Panc1 (cell line): ENCODE data around the gene OR56B1. TPM values are rescaled to one million over a fixed set of nuclear protein-coding genes. Genes with fewer than 3 reads are reported as not detected.

ENCODE experiments used
- ATAC-seq: fragments of 200-7000 bp; cut with Tn5 transposase; 2 replicates; pipeline ENCODE4 v1.9.1; 2020; ENCODE audit warnings: mild to moderate bottlenecking, moderate library complexity
- BruUV-seq: library from RNA; stranded (reverse); fragments of 400-500 nt; replicated peaks from 2 replicates; lab custom pipeline; 2021; lab: Mats Ljungman, UMichigan
- CTCF ChIA-PET: fragments of 300-600 bp; sonication (Branson Sonifier 250); formaldehyde crosslinking; loops from one replicate; lab custom pipeline; 2022; ENCODE audit warnings: antibody characterized with exemption; lab: Charles Lee
- POLR2A ChIA-PET: fragments of 300-600 bp; sonication (Branson Sonifier 250); formaldehyde crosslinking; loops from one replicate; lab custom pipeline; 2022; ENCODE audit warnings: antibody characterized with exemption; lab: Charles Lee
- DNase-seq: peaks from one replicate; pipeline ENCODE4 v3.0.0-alpha.2; 2010; ENCODE audit warnings: low read depth, low spot score
- H3K27ac ChIP-seq: 2 replicates; pipeline ENCODE4 v1.5.1; 2011; ENCODE audit warnings: mild to moderate bottlenecking, low read length, inconsistent platforms
- H3K27me3 ChIP-seq: fragments of 200-500 bp; sonication (Bioruptor generic); 2 replicates; pipeline ENCODE4 v1.6.0; 2014; ENCODE audit warnings: low read length, inconsistent platforms; ENCODE audit not compliant: control insufficient read depth, insufficient read depth
- H3K36me3 ChIP-seq: fragments of 200-500 bp; sonication (Bioruptor generic); 2 replicates; pipeline ENCODE4 v1.5.1; 2014; ENCODE audit warnings: inconsistent platforms, mild to moderate bottlenecking, low read length, moderate library complexity; ENCODE audit not compliant: control insufficient read depth, insufficient read depth
- H3K4me1 ChIP-seq: 2 replicates; pipeline ENCODE4 v1.5.1; 2011; ENCODE audit warnings: inconsistent platforms, mild to moderate bottlenecking, low read length, moderate library complexity; ENCODE audit not compliant: control insufficient read depth, insufficient read depth
- H3K4me3 ChIP-seq, 2 experiments: 2 replicates each; pipeline ENCODE4 v1.5.1; 2011 to 2012; ENCODE audit warnings: low read depth in 2 of 2, low read length in 2 of 2, mild to moderate bottlenecking in 2 of 2, inconsistent platforms in 1 of 2, moderate library complexity in 1 of 2
- H3K9me3 ChIP-seq: fragments of 200-500 bp; sonication (Bioruptor generic); 2 replicates; pipeline ENCODE4 v1.5.1; 2014; ENCODE audit warnings: low read depth, mild to moderate bottlenecking, inconsistent platforms, low read length, moderate library complexity; ENCODE audit not compliant: control insufficient read depth, insufficient read depth
- POLR2AphosphoS5 ChIP-seq: IDR thresholded peaks from 2 replicates; pipeline ENCODE4 v1.6.1; 2012; ENCODE audit warnings: mild to moderate bottlenecking, low read depth, low read length, moderate library complexity
- SIN3A ChIP-seq: IDR thresholded peaks from 2 replicates; pipeline ENCODE4 v1.6.1; 2012; ENCODE audit warnings: low read depth, mild to moderate bottlenecking, low read length, moderate library complexity, borderline replicate concordance; ENCODE audit not compliant: insufficient read depth
- TCF7L2 ChIP-seq: IDR thresholded peaks from 2 replicates; pipeline ENCODE4 v1.6.1; 2011; ENCODE audit warnings: mild to moderate bottlenecking, low read depth, low read length, inconsistent platforms
- in situ Hi-C: cut with HindIII; loops from 2 replicates; pipeline ENCODE4 v1.10.0; 2016; ENCODE audit warnings: low sequenced_read_pairs, low pct_unique_long_range_greater_than_20kb
- intact Hi-C: fragments of 100-400 bp; cut with micrococcal nuclease; formaldehyde crosslinking; loops from one replicate; pipeline ENCODE4 v1.10.0; 2022; ENCODE audit not compliant: unreplicated experiment
- total RNA-seq: library from RNA; stranded (reverse); gene quantifications from one replicate; pipeline ENCODE4 v1.2.1, GENCODE V29; 2021; ENCODE audit not compliant: unreplicated experiment
- TF ChIP-seq, protein P1 (sequence below), 2 experiments: IDR thresholded peaks; 2 replicates each; pipeline ENCODE4 v1.6.1; 2011 to 2012; ENCODE audit warnings: low read depth in 2 of 2, control low read depth in 1 of 2, low read length in 1 of 2, mild to moderate bottlenecking in 1 of 2, moderate library complexity in 1 of 2; ENCODE audit not compliant: insufficient read depth in 1 of 2
- TF ChIP-seq, protein P2 (sequence below): fragments of 450-650 bp; IDR thresholded peaks from 2 replicates; pipeline ENCODE4 v1.5.1; 2017; ENCODE audit warnings: mild to moderate bottlenecking

The OR56B1 gene
- total RNA-seq, 1 experiment from 2014 or later: not detected

DNA sequence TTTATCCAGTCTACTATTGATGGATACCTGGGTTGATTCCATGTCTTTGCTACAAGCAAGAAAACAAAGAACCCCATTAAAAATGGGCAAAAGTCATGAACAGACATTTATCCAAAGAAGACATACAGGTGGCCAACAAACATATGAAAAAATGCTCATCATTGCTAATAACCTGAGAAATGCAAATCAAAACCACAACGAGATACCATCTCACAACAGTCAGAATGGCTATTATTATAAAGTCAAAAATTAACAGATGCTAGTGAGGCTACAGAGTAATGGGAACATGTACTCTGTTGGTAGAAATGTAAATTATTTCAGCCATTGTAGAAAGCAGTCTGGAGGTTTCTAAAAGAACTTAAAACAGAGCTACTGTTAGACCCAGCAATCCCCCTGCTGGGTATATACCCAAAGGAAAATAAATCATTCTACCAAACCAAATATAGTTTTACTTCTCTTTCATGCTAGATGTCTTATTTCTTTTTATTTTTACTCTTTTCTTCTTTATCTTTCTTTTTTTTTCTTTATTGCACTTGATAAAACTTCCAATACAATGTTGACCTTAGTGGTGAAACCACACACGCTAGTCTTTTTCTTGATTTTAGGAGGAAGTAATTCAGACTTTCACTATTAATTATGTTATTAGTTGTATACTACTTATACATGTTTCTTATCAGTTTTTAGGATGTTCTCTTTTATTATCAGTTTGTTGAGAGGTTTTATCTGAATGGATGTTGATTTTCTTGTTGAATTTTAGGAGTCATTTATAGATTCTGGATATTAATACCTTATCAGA, 32.3 kb upstream of the OR56B1 start:
- in situ Hi-C loops: no loop called here
- no TSS peak for BruUV-seq
- ATAC-seq: no peak

GRCh38 chr11:5705688-5706087, 30.6 kb upstream of the OR56B1 start:
- no peaks in the 10 kb centered on the region for H3K4me1 ChIP-seq
- BruUV-seq: no TSS peak
- CTCF ChIA-PET: no interaction called here
- intact Hi-C loops: no loop called here
- in situ Hi-C loops: no loop called here
- DNase-seq: no peak
- no peak overlapping the region for H3K27ac ChIP-seq
- no peak overlapping the region for H3K4me3 ChIP-seq
- POLR2A ChIA-PET: no interaction called here
- H3K9me3 ChIP-seq: no peaks in the 10 kb centered on the region
- TF ChIP-seq, protein P1, sequence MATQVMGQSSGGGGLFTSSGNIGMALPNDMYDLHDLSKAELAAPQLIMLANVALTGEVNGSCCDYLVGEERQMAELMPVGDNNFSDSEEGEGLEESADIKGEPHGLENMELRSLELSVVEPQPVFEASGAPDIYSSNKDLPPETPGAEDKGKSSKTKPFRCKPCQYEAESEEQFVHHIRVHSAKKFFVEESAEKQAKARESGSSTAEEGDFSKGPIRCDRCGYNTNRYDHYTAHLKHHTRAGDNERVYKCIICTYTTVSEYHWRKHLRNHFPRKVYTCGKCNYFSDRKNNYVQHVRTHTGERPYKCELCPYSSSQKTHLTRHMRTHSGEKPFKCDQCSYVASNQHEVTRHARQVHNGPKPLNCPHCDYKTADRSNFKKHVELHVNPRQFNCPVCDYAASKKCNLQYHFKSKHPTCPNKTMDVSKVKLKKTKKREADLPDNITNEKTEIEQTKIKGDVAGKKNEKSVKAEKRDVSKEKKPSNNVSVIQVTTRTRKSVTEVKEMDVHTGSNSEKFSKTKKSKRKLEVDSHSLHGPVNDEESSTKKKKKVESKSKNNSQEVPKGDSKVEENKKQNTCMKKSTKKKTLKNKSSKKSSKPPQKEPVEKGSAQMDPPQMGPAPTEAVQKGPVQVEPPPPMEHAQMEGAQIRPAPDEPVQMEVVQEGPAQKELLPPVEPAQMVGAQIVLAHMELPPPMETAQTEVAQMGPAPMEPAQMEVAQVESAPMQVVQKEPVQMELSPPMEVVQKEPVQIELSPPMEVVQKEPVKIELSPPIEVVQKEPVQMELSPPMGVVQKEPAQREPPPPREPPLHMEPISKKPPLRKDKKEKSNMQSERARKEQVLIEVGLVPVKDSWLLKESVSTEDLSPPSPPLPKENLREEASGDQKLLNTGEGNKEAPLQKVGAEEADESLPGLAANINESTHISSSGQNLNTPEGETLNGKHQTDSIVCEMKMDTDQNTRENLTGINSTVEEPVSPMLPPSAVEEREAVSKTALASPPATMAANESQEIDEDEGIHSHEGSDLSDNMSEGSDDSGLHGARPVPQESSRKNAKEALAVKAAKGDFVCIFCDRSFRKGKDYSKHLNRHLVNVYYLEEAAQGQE (IDR thresholded peaks at IDR 0.05; ENCODE audit: insufficient read depth in 1 of 2, low read depth in 2 of 2, low read length in 1 of 2): no peak
- TF ChIP-seq POLR2AphosphoS5: no peak
- no peak for TF ChIP-seq TCF7L2
- TF ChIP-seq SIN3A: no peak
- TF ChIP-seq, protein P2, sequence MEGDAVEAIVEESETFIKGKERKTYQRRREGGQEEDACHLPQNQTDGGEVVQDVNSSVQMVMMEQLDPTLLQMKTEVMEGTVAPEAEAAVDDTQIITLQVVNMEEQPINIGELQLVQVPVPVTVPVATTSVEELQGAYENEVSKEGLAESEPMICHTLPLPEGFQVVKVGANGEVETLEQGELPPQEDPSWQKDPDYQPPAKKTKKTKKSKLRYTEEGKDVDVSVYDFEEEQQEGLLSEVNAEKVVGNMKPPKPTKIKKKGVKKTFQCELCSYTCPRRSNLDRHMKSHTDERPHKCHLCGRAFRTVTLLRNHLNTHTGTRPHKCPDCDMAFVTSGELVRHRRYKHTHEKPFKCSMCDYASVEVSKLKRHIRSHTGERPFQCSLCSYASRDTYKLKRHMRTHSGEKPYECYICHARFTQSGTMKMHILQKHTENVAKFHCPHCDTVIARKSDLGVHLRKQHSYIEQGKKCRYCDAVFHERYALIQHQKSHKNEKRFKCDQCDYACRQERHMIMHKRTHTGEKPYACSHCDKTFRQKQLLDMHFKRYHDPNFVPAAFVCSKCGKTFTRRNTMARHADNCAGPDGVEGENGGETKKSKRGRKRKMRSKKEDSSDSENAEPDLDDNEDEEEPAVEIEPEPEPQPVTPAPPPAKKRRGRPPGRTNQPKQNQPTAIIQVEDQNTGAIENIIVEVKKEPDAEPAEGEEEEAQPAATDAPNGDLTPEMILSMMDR: no peak
- H3K36me3 ChIP-seq: no peaks in the 10 kb centered on the region
- no peak for ATAC-seq
- H3K27me3 ChIP-seq: peaks cover 6% of the 10 kb centered on the region; the same call in 1 of the 2 replicates

More for the DNA sequence above, 32.3 kb upstream of the OR56B1 start:
- H3K4me1 ChIP-seq: no peaks in the 10 kb centered on the region
- H3K36me3 ChIP-seq: no peaks in the 10 kb centered on the region
- no peak for DNase-seq
- intact Hi-C loops: no loop called here
- no peaks in the 10 kb centered on the region for H3K9me3 ChIP-seq
- POLR2A ChIA-PET: no interaction called here
- TF ChIP-seq POLR2AphosphoS5: no peak
- no peak for TF ChIP-seq TCF7L2
- TF ChIP-seq, protein P2: no peak
- TF ChIP-seq, protein P1 (IDR thresholded peaks at IDR 0.05; ENCODE audit: insufficient read depth in 1 of 2, low read depth in 2 of 2, low read length in 1 of 2): no peak
- TF ChIP-seq SIN3A: no peak
- no peak overlapping the region for H3K4me3 ChIP-seq
- CTCF ChIA-PET: no interaction called here
- no peak overlapping the region for H3K27ac ChIP-seq
- H3K27me3 ChIP-seq: peaks cover 2% of the 10 kb centered on the region; the same call in 1 of the 2 replicates
